NCI-H1105 treated with DMSO at 0.1 percent for 48 hours (cell line): ENCODE measurements around the gene NTSR1.

Experiments
- DNase-seq: peaks from one replicate; lab custom pipeline; 2025; lab: John Stamatoyannopoulos, UW

Gene NTSR1

GRCh38 chr20:62725596-62726268 lies 17.1 kb downstream of the NTSR1 start:
- DNase-seq = no peak

- no peak for DNase-seq
Measured at GRCh38 chr20:62726276-62726675, 17.6 kb downstream of the NTSR1 start.

GRCh38 chr20:62726716-62727583 lies 18.3 kb downstream of the NTSR1 start:
- no peak for DNase-seq

GRCh38 chr20:62727584-62728027 lies 19.0 kb downstream of the NTSR1 start:
- DNase-seq = no peak

GRCh38 chr20:62728028-62728780 lies 19.6 kb downstream of the NTSR1 start:
- DNase-seq = no peak

- DNase-seq = no peak
Measured at GRCh38 chr20:62728781-62729300, 20.2 kb downstream of the NTSR1 start.

GRCh38 chr20:62730481-62730880 lies 21.8 kb downstream of the NTSR1 start:
- DNase-seq = no peak

- no peak for DNase-seq
Measured at GRCh38 chr20:62732031-62732760, 23.6 kb downstream of the NTSR1 start.

- no peak for DNase-seq
Measured at GRCh38 chr20:62732842-62733525, 24.3 kb downstream of the NTSR1 start.

- DNase-seq = no peak
Measured at GRCh38 chr20:62733526-62733842, 24.8 kb downstream of the NTSR1 start.

GRCh38 chr20:62733891-62734290 lies 25.3 kb downstream of the NTSR1 start:
- DNase-seq = no peak

GRCh38 chr20:62734326-62734725 lies 25.7 kb downstream of the NTSR1 start:
- DNase-seq = no peak

GRCh38 chr20:62734881-62735280 lies 26.2 kb downstream of the NTSR1 start:
- no peak for DNase-seq

GRCh38 chr20:62735331-62735821 lies 26.7 kb downstream of the NTSR1 start:
- DNase-seq = no peak

- no peak for DNase-seq
Measured at GRCh38 chr20:62736026-62736406, 27.4 kb downstream of the NTSR1 start.

- no peak for DNase-seq
Measured at GRCh38 chr20:62736407-62737071, 27.9 kb downstream of the NTSR1 start.

- DNase-seq = no peak
Measured at GRCh38 chr20:62737271-62737811, 28.7 kb downstream of the NTSR1 start.

- DNase-seq = peak; percentile 46
Measured at GRCh38 chr20:62738025-62738881, 29.6 kb downstream of the NTSR1 start.

- DNase-seq = no peak
Measured at GRCh38 chr20:62739067-62739466, 30.4 kb downstream of the NTSR1 start.
